Kidney capillary endothelial cell (primary cell): ENCODE results near the gene MYO5B.

Source experiments
- DNase-seq: peaks from one replicate; pipeline ENCODE4 v3.0.0-alpha.2; 2018; ENCODE audit warnings: low spot score

The MYO5B gene

DNA sequence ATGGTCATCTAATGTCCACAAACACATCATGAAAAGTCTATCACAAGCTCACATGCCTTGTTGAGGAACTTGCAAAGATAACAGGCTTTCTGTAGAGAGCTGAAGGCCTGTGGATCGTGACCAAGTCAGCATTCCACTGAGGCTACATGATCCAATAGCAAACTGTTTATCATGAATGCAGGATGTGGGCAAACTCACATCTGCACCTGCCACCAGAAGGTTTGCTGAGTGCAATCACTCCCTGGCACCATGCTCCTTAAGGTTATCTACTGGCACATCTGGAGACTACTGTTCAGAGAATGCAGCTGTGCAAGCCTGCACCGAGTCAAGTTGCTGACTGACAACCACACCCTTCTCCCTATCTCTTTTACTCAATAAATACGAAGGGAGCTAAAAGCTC, 314.3 kb downstream of the MYO5B start:
- DNase-seq, result no peak

DNA sequence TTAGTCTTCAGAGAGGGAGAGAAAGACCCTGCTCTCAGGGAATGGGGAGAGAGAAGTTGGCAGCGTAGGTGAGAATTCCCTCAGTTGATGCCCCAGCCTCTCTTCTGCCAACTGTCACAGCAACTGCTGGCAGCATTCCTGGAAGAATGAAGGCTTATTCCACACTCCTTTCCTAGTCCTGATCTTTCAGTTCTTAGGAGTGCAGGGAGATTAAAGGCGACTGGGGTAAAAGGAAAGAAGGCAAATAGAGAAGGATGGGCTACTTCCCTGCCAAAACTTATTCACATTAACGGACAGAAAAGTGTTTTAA, 315.7 kb downstream of the MYO5B start:
- DNase-seq, result no peak

DNA sequence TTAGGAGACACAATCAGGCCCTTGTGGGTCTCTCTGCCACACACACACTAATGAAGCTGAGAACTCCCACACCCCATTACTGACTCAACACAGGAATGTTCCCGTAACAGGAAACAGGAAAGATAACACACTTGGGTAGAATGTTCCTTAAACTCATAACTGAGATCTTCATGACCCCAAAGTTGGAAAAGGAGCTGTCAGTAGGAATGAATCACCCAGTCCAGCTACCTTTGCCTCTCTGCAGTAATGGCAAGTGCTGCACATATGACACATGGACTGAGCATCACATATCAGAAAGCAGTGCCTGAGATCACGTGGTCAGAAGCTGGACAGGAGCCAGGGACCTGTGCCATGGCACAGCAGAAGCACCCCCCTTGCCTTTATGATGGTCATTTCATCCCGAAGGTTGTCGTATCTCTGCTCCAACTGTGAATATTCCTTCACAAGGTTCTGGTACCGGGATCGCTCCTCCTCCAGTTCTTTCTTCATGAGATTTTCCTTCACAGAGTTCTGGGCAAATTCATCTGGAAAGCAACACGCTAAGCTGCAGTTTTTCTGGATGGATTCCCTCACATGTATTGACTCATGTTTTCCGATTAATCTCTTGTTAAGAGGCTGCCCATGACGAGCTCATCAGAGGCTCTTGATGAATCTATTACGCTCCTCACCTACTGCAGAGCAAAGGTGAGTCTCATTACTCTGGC, 316.2 kb downstream of the MYO5B start:
- no peak for DNase-seq

DNA sequence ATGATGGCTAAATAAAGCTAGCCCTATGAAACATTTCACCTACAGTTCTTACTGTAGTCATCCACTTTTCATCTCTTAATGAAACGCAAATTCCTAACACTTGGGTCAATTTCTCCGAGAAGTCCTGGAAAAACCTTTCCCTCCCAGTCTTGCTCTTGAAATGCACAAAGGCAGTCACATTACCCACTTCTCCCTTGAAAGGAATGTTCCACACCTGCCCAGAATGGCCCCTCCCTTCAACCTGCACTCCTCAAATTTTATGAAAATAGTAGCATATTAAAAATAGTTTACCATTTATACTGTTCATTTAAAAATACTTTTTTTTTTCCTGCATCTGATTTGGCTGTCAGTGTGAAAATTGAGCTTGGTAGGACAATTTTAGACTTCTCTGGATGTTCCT, 316.9 kb downstream of the MYO5B start:
- no peak for DNase-seq

DNA sequence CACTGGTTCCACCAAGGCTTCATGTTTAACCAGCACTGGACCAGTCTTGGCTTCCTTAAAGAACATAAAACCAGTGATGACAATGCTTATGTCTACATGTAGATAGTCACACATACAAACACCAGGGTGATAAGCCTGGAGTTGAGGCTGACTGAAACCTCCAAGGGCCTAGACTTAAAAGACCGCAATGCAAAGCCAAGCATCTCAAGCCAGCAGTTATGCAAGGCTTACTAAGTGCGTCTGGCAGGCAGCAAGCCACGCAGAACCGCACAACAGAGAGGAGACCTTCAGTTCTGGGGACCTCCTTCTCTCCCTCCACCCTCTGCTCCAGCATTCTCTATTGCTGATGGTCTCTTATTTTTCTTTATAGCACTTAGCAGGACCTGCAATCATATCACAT, 318.4 kb downstream of the MYO5B start:
- DNase-seq, result no peak

DNA sequence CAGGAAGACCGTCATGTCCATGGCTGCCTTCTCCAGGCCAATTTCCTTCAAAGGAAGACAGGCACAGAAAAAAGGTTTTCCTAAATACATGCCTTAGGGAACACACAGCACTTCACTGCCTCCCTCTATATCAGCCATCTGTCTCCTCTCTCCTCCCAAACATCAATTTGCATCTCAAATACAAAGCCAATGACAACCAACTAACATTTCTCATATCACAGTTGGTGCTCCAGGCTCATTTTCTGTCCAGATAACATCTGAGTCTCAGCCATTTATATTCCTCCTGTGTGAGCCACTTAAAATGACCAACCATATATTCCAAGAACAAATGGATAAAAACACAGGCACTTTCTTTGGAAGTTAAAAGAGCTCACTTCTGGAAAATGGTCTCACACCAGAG, 319.2 kb downstream of the MYO5B start:
- no peak for DNase-seq

DNA sequence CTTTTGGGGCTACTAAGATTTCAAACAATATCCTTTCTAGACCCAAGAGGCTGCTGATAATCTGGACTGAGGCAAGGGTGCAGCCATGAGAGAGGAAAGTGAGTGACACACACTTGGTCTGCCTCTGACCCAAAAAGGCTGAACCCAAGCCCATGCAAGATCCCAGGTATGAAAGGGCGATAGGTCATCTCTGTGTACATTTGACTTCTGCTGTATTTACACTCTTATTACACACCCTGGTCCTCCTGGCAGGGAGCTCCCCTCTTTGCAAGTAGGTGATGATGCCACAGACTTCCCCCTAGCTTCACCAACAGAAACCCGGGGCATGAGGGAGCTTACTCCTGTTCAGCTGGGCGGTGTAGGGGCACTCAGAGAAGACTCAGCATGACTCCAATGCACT, 319.8 kb downstream of the MYO5B start:
- DNase-seq, result no peak

DNA sequence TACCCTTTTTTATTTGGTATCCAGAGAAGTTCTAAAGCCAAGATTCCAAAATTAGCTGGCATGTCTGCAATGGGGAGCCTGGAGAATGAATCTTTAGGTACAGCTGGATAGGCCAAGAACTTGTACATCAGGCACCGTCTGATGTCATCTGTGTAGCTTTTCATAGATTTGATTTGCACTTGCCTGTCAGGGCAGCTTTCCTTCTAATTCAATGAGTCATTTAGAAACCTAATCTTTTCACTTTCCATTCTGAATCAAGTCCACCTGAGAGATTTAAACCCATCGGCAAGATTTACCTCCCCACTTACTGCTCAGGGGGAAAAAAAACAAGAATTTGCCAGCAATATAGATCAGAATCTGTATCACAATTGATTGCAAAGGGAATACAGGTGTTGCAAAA, 320.7 kb downstream of the MYO5B start:
- no peak for DNase-seq

DNA sequence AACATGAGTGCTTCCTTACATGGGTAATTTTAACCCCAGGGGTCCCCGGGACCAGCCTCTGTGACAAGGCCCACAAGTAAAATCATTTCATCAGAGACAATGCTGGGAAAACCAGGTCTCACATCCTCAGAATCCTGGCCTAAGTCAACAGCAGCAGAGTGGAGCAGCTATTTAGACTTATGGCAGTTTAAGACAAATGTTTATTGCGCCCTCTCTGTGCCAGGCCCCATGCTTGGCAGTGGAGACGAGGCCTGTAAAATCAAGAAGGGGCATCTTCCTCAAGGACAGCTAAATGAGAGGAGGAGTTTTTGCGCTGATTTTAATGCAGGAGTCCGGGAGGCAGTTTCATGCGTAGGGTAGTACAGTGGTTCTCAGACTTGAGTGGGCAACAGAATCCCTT, 325.6 kb downstream of the MYO5B start:
- DNase-seq, result no peak

DNA sequence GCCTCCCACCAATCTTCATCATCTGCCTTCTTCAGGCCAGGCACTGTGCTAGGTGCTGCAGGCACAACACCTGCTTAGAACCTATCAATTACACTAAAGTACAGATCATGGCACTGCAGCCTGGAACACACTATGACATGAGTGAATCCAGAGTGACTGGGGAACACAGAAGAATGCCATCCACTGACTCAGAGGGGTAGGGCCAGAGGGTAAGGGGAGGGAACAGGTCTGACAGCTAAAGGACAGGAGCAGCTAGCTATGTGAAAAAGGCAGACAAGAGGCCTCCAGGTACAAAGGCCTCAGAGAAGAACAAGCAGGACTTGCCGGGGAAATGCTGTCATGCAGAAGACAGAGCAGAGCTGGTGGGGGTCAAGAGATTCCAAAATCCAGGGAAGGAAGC, 328.3 kb downstream of the MYO5B start:
- DNase-seq, result no peak

DNA sequence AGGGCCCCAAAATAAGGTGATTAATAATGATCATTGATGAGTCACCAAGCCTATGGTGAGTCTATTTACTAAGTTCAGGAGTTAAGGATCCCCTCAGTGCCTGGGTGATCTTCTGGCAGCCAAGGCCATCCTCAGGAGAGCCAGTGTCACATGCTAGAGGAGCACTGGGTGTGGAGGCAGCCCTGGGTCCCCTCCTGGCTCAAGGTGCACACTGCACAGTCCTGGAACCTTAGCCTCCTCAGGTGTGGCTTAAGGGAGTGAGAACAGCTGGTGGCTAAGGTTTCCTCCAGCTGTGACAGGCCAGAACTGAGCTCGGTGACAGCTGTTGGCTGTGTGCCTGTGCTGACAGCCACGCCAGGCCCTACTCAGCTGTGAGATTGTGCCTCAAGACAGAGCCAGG, 329.5 kb downstream of the MYO5B start:
- DNase-seq, result no peak

DNA sequence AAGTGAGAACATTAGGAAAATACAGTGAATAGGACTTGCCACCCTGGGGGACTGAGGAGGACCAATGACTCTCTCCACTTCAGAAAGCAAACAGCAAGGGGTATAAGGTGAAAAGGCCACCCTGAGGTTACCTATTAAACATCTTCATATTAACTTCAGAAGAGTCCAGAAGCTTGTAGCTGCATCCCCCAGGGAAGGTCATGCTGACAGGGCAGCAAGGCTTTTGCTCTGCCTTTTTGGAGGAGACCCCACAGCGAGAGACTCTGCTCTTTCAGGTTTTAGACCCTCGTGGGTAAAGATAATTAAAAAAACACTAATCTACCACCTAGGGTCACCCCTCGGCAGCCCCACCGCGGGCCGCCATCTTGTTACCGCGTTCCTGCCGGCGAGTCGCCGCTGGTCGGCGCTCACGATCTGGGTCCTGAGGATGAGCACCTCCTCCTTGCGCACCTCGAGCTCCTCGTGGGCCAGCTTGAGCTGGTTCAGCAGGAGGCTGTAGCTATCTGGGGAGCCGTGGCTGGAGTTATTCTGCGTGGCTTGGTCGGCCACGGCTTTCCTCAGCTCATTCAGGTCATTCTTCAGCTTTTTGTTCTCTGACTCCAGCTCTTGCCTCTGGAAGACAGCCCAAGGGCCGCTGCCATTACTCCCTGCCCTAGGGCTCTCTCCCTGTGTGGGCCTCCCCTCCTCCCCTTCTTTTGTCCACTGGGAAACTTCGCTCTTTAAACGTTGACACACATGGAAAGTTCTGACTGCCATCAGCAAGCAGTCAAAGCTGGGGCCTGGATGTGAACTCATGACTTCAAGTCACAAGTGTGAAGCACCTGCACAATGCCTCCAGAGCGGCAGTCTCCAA, 331.0 kb downstream of the MYO5B start:
- DNase-seq, result no peak

DNA sequence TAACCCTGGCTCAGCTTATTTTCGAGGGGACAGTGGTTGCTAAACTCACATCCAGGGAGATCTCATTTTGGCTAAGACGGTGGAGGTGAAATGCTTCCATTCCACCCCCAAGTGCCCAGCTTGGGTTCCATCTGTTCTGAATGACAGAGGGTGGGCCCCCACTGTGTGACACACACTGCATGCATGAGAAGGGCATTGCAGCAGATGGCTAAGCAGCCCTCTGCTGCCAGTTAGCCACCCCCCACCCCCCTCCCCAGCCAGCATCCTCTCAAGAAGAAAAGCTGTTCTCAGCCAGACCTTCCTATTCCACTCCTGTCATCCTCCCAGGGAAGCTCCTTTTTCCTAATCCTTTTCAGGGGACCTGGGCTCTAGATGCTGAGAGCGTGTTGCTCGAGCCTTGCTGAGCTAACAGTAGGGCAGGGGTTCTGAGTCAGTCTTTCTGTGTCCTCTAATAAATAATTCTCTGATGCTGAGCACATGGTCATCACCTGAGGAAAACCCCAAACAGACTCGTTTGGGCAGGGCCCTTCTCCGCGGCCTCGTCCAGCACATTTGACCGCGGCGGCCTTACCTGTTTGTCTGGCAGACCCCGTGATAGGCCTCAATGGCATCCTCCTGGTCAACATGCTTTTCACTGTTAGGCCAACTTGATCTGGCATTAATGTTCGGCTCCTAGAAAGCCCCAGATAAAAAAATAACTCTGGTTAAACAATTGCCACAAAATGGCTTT, 332.1 kb downstream of the MYO5B start:
- no peak for DNase-seq

DNA sequence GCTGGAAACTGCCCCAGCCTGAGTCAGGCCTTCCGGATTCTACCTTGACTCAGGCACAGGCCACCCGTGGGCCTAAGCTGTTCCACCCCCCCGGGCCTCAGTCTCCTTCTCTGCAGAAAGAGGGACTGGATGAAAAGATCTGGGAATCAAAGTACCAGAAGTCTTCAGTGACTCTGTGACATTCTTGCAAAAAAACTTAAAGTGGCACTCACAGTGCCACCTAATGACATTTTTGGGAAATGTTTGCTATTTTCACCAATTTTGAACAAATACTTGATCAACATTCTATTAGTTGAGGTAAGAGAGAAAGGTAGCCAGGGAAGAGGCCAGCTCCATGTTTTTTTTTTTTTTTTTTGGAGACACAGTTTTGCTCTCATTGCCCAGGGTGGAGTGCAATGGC, 333.3 kb downstream of the MYO5B start:
- DNase-seq, result peak; percentile 22

DNA sequence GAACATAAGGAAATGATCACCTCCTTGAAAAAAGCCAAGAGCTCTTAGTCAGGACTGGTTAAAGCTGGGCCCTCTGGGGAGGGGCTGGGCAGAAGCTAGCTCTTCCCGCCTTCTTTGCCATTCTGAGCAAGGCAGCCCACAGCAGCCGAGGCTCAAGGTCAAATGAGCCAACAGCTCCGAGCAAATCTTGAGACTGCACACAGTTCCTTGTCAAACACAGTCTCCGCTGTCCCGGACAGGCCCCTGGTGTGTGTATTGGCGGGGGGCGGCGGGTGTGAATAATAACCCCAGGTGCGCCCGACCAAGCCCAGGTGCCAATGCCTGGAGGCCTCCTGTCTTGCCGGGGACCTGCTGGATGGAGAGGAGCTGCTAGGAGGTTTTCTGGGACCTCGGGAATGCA, 335.2 kb downstream of the MYO5B start:
- DNase-seq, result no peak

DNA sequence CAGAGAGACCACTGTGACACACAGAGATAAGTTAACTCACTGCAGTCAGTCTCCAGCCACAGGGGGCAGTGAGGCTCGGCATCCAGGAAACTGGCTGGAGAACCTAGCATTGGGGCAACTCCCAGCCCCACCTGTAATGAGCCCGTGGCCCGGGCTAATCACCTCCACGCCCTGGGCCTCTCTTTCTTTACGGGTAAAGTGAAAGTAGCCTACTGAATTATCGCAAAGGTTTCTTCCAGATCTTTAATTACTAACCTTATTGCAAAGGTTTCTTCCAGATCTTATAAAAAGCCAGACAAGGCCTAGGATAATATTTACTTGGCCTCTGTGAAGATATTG, 336.0 kb downstream of the MYO5B start:
- no peak for DNase-seq

DNA sequence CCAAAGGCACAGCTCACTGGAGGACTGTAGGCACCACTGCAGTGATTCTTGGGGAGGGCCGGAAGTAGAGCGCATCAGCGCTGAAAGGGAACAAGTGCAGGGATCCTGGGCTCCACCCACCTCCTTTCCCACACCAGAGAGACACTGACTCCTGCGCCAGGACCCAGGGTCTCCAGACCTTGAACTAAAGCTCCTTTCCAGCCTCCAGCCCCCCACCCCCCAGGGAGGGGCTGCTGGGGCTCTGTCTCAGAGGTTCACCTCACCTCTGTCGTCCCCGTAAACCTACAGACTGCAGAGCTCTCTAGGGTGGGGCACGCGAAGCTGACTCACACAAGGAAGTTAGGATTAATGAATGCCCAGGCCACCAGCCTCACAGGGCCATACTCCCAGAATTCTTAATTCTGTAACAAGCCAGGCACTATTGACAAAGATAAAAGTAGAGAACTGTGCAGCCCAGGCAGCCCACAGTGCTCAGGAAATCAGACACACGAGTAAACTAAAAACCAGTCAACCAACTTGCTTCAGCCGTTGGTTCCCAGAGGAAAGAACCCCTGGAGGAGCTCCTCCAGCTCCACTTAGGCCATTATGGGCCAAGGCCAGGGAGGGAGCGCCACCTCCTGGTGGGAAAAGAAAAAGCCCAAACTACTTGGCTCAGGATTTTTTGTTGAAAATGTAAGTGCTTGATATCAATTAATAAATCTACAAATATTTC, 336.5 kb downstream of the MYO5B start:
- peak; percentile 69 for DNase-seq

DNA sequence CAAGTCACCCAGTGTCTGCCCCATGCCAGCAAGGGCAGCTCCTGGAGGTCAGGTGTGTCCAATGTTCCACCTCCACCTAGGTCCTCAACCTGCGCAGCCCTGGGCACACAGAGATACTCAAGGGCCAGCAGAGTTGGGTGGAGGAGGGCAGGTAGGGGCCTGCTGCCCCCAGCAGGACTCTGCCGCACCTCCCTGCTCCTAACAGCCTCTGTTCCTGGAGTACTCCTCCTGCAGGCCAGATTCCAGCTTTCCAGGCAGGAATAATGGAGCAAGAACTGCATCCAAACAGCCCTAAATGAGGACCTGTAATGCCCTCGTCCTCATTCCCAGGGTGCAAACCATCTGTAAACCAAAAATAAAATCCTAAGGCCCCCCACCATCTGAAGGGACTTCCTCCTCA, 337.2 kb downstream of the MYO5B start:
- no peak for DNase-seq

DNA sequence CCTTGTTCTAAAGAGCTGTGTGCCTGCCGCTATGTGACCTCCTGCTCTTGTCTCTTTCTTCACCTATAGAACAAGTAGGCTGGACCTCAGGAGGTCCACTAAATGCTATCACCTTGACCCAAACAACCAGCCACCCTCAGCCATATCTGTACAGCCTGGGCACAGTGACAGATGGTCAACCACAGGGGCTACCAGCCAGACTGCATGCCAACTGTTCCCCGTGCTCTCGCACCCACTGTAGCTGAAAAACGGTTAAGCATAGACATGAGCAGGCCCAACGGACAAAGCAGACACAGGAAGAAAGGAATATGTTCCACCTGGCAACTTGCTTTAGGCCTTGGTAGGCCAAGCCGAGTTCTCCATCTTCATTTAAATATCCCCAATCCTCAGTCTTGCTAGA, 338.5 kb downstream of the MYO5B start:
- no peak for DNase-seq

DNA sequence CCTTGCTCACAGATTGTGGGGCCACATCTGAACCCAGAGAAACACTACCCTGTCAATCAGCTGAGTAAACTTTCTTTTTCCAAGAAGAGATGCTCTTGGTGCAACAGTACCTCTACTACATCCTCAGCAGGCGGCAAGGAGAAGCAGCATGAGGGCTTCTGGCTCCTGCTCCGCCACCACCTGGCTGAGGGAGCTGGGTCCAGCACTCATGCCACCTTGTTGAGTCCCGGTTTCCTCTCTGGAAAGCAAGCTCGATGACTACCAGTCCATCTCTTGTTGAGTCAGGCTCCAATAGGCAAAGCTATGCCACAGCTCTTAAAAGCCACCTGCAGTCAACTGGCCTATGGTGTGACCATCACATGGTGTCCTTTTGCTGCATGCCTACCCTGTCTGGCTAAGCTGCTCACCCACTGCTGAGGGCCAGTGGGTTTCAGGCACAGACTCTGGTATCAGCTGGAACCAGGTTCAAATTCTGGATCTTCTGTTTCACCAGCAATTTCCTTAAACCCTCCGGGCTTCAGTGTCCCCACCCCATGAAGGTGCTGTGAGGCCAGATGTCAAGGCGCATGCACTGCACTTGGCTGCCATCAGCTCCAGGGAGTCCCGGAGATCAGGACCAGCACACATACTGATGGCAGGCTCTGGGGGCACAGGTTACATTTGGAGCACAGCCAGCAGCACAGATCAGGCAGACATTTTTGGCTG, 339.1 kb downstream of the MYO5B start:
- DNase-seq, result no peak

DNA sequence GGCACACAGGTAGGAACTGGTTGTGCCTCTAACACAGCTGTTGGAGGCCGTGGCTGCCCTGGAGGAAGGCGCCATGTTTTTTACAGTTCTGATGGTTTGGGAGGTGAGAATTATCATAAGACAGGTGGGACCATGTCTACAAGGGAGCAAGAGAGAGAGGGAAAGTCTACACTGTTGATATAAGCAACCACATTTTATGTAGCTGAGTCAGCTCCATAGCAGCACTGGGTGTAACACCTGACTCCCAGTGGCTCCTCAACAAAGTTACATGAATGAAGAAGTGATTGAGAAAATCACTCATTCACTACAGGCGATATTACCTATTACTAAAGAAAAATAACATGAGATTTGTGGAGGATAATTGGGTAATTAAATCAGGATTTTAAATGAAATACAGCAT, 340.3 kb downstream of the MYO5B start:
- DNase-seq, result no peak

DNA sequence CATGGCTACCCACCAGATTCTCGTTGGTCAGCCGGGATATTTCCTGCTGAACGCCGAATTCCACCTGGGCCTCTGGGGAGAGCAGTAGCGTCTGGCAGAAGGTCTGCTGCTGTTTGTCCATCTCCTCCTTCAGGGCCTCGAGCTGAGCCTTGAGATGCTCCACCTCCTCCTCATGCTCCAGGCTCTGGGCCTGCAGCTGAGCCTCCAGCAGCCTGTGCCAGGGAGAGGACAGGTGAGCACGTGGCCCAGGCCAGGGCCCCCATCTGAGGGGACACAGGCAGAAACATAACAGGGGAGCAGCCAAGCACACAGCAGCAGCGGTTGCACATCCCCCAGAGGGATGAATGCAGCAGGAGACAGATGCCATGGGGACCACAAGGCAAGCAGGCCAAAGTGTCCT, 341.5 kb downstream of the MYO5B start:
- no peak for DNase-seq
